H9 (cell line): Measurements from ENCODE around the gene SYNE2. TPM values are rescaled to one million over a fixed set of nuclear protein-coding genes. Genes with fewer than 3 reads are reported as not detected.

Experiments
- DNase-seq: peaks from one replicate; pipeline ENCODE4 v3.0.0-alpha.2; 2017
- H2AFZ ChIP-seq: one replicate; pipeline ENCODE4 v1.6.1; 2013; ENCODE audit warnings: mild to moderate bottlenecking, low read length, control low read depth, moderate library complexity
- H2AK5ac ChIP-seq: 2 replicates; pipeline ENCODE4 v1.6.1; 2013; ENCODE audit warnings: low read length, control low read depth, mixed read lengths; ENCODE audit not compliant: insufficient read length
- H2BK120ac ChIP-seq: one replicate; pipeline ENCODE4 v1.6.1; 2013; ENCODE audit warnings: low read depth, mild to moderate bottlenecking, low read length, control low read depth, inconsistent platforms; ENCODE audit not compliant: poor library complexity, severe bottlenecking
- H2BK12ac ChIP-seq: 2 replicates; pipeline ENCODE4 v1.6.1; 2013; ENCODE audit warnings: low read length, control low read depth, mixed read lengths, low read depth; ENCODE audit not compliant: insufficient read length
- H2BK15ac ChIP-seq: 2 replicates; pipeline ENCODE4 v1.6.1; 2013; ENCODE audit warnings: low read depth, low read length, control low read depth
- H2BK20ac ChIP-seq: one replicate; pipeline ENCODE4 v1.6.1; 2013; ENCODE audit warnings: low read depth, mild to moderate bottlenecking, low read length, control low read depth, inconsistent platforms; ENCODE audit not compliant: poor library complexity, severe bottlenecking
- H2BK5ac ChIP-seq: 2 replicates; pipeline ENCODE4 v1.6.1; 2013; ENCODE audit warnings: low read length, control low read depth, mixed read lengths; ENCODE audit not compliant: insufficient read length
- H3K14ac ChIP-seq: 2 replicates; pipeline ENCODE4 v1.6.1; 2013; ENCODE audit warnings: low read length, control low read depth; ENCODE audit not compliant: insufficient read depth
- H3K18ac ChIP-seq: 2 replicates; pipeline ENCODE4 v1.6.1; 2013; ENCODE audit warnings: low read depth, mild to moderate bottlenecking, mixed read lengths, low read length, control low read depth; ENCODE audit not compliant: insufficient read length
- H3K23ac ChIP-seq: 2 replicates; pipeline ENCODE4 v1.6.1; 2013; ENCODE audit warnings: low read length, control low read depth, mixed read lengths, low read depth; ENCODE audit not compliant: insufficient read length
- H3K23me2 ChIP-seq: 2 replicates; pipeline ENCODE4 v1.6.1; 2013; ENCODE audit warnings: low read depth, mild to moderate bottlenecking, mixed read lengths, low read length, control low read depth; ENCODE audit not compliant: insufficient read length, poor library complexity, severe bottlenecking
- H3K27ac ChIP-seq: 2 replicates; pipeline ENCODE4 v1.5.1; 2013; ENCODE audit warnings: low read length, control low read depth, mixed read lengths, low read depth; ENCODE audit not compliant: insufficient read length
- H3K27me3 ChIP-seq: 2 replicates; pipeline ENCODE4 v1.6.1; 2013; ENCODE audit warnings: low read length, control low read depth, inconsistent platforms; ENCODE audit not compliant: insufficient read depth
- H3K4ac ChIP-seq: 2 replicates; pipeline ENCODE4 v1.6.1; 2013; ENCODE audit warnings: low read depth, mild to moderate bottlenecking, control low read depth, inconsistent platforms, low read length, moderate library complexity
- H3K4me1 ChIP-seq: 2 replicates; pipeline ENCODE4 v1.6.1; 2013; ENCODE audit warnings: low read length, control low read depth, inconsistent platforms; ENCODE audit not compliant: insufficient read depth
- H3K4me2 ChIP-seq: 2 replicates; pipeline ENCODE4 v1.6.1; 2013; ENCODE audit warnings: low read length, control low read depth, mixed read lengths; ENCODE audit not compliant: insufficient read length, insufficient read depth
- H3K56ac ChIP-seq: 2 replicates; pipeline ENCODE4 v1.6.1; 2013; ENCODE audit warnings: low read depth, mild to moderate bottlenecking, mixed read lengths, low read length, control low read depth; ENCODE audit not compliant: insufficient read length
- H3K79me1 ChIP-seq: 2 replicates; pipeline ENCODE4 v1.6.1; 2013; ENCODE audit warnings: low read depth, mild to moderate bottlenecking, moderate library complexity, low read length, control low read depth, inconsistent platforms; ENCODE audit not compliant: insufficient read depth, poor library complexity, severe bottlenecking
- H3K79me2 ChIP-seq: 2 replicates; pipeline ENCODE4 v1.6.1; 2013; ENCODE audit warnings: low read length, control low read depth, inconsistent platforms; ENCODE audit not compliant: insufficient read depth
- H3K9ac ChIP-seq: 2 replicates; pipeline ENCODE4 v1.6.1; 2013; ENCODE audit warnings: low read length, control low read depth, mixed read lengths; ENCODE audit not compliant: insufficient read length; ENCODE audit errors: extremely low read depth
- H3K9me3 ChIP-seq: one replicate; pipeline ENCODE4 v1.6.1; 2013; ENCODE audit warnings: low read depth, low read length, inconsistent platforms; ENCODE audit not compliant: control insufficient read depth
- H3T11ph ChIP-seq: one replicate; pipeline ENCODE4 v1.6.1; 2013; ENCODE audit warnings: mild to moderate bottlenecking, low read length, control low read depth, inconsistent platforms
- H4K20me1 ChIP-seq: one replicate; pipeline ENCODE4 v1.6.1; 2013; ENCODE audit not compliant: control insufficient read depth, insufficient read length, insufficient read depth
- H4K5ac ChIP-seq: 2 replicates; pipeline ENCODE4 v1.6.1; 2013; ENCODE audit warnings: low read depth, mild to moderate bottlenecking, mixed read lengths, low read length, control low read depth; ENCODE audit not compliant: insufficient read length
- H4K8ac ChIP-seq: replicated peaks from 2 replicates; pipeline ENCODE4 v1.6.1; 2013; ENCODE audit warnings: low read length, control low read depth, mixed read lengths, low read depth; ENCODE audit not compliant: insufficient read length
- H4K91ac ChIP-seq: 2 replicates; pipeline ENCODE4 v1.6.1; 2013; ENCODE audit warnings: low read depth, mild to moderate bottlenecking, moderate library complexity, mixed read lengths, low read length, control low read depth; ENCODE audit not compliant: insufficient read length
- H3K27ac Mint-ChIP-seq, 3 experiments: 2 replicates in 2 of 3; 3 replicates in 1 of 3; pipeline ENCODE4 v1.8.0; 2020 to 2021; ENCODE audit warnings: mixed read lengths in 3 of 3, mild to moderate bottlenecking in 1 of 3, moderate library complexity in 1 of 3
- H3K27me3 Mint-ChIP-seq: 2 replicates; pipeline ENCODE4 v1.8.0; 2021; ENCODE audit warnings: low read depth, mild to moderate bottlenecking, moderate library complexity, mixed read lengths
- H3K36me3 Mint-ChIP-seq, 3 experiments: 2 replicates in 2 of 3; 3 replicates in 1 of 3; pipeline ENCODE4 v1.8.0; 2020 to 2021; ENCODE audit warnings: low read depth in 3 of 3, mixed read lengths in 3 of 3; ENCODE audit not compliant: insufficient read depth in 1 of 3
- H3K4me1 Mint-ChIP-seq, 2 experiments: 2 replicates each; pipeline ENCODE4 v1.8.0; 2020; ENCODE audit warnings: mixed read lengths in 2 of 2
- H3K4me3 Mint-ChIP-seq, 2 experiments: 2 replicates in 1 of 2; 3 replicates in 1 of 2; pipeline ENCODE4 v1.8.0; 2020 to 2021; ENCODE audit warnings: mild to moderate bottlenecking in 2 of 2, mixed read lengths in 2 of 2, moderate library complexity in 1 of 2
- H3K9me3 Mint-ChIP-seq, 2 experiments: 2 replicates in 1 of 2; 3 replicates in 1 of 2; pipeline ENCODE4 v1.8.0; 2020; ENCODE audit warnings: mild to moderate bottlenecking in 2 of 2, mixed read lengths in 2 of 2, moderate library complexity in 1 of 2
- CTCF ChIP-seq: fragments of 200-600 bp; sonication (generic); conservative IDR thresholded peaks from 3 replicates; pipeline ENCODE4 v1.8.0; 2021; ENCODE audit warnings: antibody characterized with exemption, mild to moderate bottlenecking
- WGBS: extraction: QIAGEN DNeasy Blood & Tissue Kit; methylation state at CpG from one replicate; pipeline ENCODE4 v1.1.7; 2013; ENCODE audit warnings: missing lambda C conversion rate, low lambda C conversion rate, mixed read lengths; ENCODE audit not compliant: insufficient read length; ENCODE audit errors: extremely low coverage; 5-methylcytosine and 5-hydroxymethylcytosine counted together
- total RNA-seq: library from RNA; stranded (reverse); gene quantifications from 2 replicates; pipeline ENCODE4 v1.2.1, GENCODE V29; 2021

The SYNE2 gene
- total RNA-seq, 1 experiment from 2014 or later = 43.3 TPM

- TF ChIP-seq CTCF = no peak
- Histone ChIP-seq H2BK15ac (no peak overlapping the region), H2AFZ (no peak overlapping the region), H3T11ph (no peak overlapping the region), H3K56ac (no peak overlapping the region), H2BK120ac (no peak overlapping the region), H3K18ac (no peak overlapping the region), H3K14ac (no peak overlapping the region), H3K9me3 (no peaks in the 10 kb centered on the region), H4K5ac (no peak overlapping the region), H3K27ac (no peak overlapping the region), H3K4me1 (peaks cover 2% of the 10 kb centered on the region; the same call in 1 of the 2 replicates), H2BK12ac (no peak overlapping the region), H4K8ac (no peak overlapping the region), H3K4ac (no peak overlapping the region), H3K27me3 (no peaks in the 10 kb centered on the region), H4K91ac (no peak overlapping the region), H4K20me1 (no peaks in the 10 kb centered on the region), H2BK5ac (no peak overlapping the region), H2BK20ac (no peak overlapping the region), H3K4me2 (no peak overlapping the region), H3K23me2 (no peaks in the 10 kb centered on the region), H3K9ac (no peak overlapping the region), H3K23ac (no peak overlapping the region), H3K79me2 (no peaks in the 10 kb centered on the region), H3K79me1 (no peaks in the 10 kb centered on the region), H2AK5ac (no peak overlapping the region)
- H3K4me1 Mint-ChIP-seq = peaks cover 8 to 14% of the 10 kb centered on the region in 2 experiments
- H3K27ac Mint-ChIP-seq = no peak overlapping the region
- H3K36me3 Mint-ChIP-seq = peaks cover 1 to 14% (median 12%) of the 10 kb centered on the region in 3 experiments; a peak in 4 of 7 replicates
- DNase-seq = no peak
- H3K4me3 Mint-ChIP-seq = no peak overlapping the region
- whole genome bisulfite sequencing = no CpG with 5 or more reads among the region's 1 CpG
- H3K27me3 Mint-ChIP-seq = no peaks in the 10 kb centered on the region
- no peaks in the 10 kb centered on the region for H3K9me3 Mint-ChIP-seq
Observed at GRCh38 chr14:64109819-64110554, 257.2 kb downstream of the SYNE2 start.
